Smooth muscle cell of the pulmonary artery (primary cell): ENCODE data around the gene SLC12A8. TPM values are rescaled to one million over a fixed set of nuclear protein-coding genes. Genes with fewer than 3 reads are reported as not detected.

Experiments
- total RNA-seq: library from RNA; depleted of rRNA; stranded (reverse); fragments of >200 nt; gene quantifications from 2 replicates; pipeline ENCODE4 v1.2.3, GENCODE V29; 2014

SLC12A8 gene, protein sequence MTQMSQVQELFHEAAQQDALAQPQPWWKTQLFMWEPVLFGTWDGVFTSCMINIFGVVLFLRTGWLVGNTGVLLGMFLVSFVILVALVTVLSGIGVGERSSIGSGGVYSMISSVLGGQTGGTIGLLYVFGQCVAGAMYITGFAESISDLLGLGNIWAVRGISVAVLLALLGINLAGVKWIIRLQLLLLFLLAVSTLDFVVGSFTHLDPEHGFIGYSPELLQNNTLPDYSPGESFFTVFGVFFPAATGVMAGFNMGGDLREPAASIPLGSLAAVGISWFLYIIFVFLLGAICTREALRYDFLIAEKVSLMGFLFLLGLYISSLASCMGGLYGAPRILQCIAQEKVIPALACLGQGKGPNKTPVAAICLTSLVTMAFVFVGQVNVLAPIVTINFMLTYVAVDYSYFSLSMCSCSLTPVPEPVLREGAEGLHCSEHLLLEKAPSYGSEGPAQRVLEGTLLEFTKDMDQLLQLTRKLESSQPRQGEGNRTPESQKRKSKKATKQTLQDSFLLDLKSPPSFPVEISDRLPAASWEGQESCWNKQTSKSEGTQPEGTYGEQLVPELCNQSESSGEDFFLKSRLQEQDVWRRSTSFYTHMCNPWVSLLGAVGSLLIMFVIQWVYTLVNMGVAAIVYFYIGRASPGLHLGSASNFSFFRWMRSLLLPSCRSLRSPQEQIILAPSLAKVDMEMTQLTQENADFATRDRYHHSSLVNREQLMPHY
- total RNA-seq: 13.2 and 17.9 TPM in 2 replicates

DNA sequence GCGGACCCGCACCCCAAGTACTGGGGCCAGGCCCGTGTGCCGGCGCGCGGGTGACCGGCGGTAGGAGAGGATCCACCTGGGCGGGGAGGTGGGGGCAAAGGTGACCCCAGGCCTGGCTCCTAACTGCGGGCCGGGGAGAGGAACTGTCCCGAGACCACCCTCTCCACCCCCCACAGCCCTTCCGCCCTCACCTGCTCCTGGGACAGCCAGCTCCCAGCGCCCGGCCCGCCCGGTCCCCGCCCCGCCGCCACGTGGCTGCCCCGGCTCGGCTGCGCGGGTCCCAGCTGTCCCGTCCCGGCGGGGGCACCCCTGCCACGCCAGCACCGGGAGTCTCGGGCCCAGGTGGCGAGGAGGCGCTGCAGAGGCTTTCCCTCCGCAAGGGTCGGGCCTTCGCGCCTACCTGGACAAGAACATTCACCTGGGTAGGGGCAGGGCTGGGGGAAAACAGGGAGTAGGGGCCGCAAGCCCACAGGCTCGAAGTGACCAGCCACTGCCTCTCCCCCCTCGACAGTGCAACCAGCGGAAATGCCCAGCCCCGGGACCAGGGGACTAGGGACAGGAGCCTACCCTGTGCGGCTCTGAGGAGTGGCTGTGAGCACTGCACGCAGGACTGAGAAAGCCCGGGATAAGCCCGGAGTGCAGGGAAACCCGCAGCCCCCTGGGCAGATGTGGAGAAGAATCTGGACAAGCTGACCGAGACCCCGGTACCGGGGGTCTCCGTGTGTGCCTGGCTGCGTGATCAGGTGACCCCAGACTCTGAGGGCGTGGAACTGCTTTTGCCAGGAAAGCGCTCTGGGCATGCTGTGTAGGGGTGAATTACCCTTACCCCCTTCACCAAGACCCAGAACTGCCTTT lies at the start of gene SLC12A8:
SLC12A8 (minus strand) TSS at position 240 of the 855 bp plus-strand sequence. CDS start 1,399 bp downstream, outside the sequence.

DNA sequence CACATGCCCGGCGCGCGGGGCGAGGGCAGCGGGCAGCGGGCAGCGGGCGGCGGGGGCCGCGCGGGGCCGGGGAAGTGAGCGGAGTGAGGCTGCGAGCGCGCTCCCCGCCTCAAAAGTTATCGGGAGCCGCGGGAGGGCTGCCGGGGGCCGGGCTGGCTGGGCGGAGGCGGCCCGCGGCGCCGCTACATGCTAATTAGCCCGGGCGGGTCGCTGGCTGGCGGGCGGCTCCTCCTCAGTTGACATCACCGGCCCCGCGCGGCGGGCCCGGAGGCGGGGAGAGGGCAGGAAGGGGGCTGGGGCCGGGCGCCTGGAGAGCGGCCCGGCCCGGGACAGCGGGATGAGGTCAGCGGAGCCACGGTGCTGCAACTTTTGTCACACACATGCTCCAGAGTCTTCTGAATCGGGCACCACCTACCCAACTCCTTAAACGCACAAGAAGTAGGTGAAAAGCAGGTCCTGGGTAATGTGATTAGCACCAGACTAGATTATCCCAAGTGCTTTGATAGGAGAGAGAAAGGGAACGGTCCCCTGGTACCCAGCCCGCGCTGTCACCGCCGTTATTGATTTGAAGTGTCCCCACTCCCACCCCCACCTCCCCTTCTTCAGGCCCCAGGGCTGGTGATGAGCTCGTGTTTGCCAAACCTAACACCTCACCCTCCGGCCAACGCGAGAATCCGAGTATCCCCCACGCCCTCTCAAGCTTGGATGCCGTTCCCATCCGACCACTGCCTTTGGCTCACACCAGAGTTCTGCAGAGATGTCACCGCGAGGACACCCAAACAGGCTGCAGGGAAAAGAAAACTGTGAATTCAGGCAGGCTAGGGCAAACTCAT lies 156.4 kb downstream of the SLC12A8 start, which contains the start of gene HEG1:
HEG1 (minus strand) TSS at position 85 of the 833 bp plus-strand sequence. CDS start 107 bp downstream, outside the sequence.

Other genes with a start within 250 kb of the SLC12A8 start
- gene HEG1, start 156.8 kb downstream of the SLC12A8 start, total RNA-seq: 385 and 641 TPM in 2 replicates
- 33.2 and 34.1 TPM in 2 replicates for gene ZNF148, start 162.6 kb upstream of the SLC12A8 start, total RNA-seq